ENCODE data around the gene CADM1.

Gene CADM1

DNA sequence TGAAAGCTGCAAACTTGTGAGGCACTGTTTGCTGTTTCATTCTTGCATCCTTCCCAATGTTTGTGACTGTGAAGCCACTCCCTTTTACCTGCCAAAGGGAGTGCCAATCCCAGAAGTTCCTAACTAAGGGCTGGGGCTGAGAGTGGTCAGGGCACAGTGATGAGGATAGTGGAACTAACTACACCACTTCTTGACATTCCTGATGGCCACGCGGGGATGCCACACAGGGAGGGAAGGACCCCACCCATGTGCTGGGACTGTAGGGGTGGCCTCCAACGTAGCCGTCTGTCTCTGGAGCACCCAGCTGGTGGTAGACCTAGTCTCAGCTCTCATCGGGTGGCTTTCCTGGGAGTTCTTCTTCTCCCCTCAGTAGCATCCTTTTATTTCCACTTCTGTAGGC, 335.5 kb downstream of the CADM1 start:
- no peak for DNase-seq

DNA sequence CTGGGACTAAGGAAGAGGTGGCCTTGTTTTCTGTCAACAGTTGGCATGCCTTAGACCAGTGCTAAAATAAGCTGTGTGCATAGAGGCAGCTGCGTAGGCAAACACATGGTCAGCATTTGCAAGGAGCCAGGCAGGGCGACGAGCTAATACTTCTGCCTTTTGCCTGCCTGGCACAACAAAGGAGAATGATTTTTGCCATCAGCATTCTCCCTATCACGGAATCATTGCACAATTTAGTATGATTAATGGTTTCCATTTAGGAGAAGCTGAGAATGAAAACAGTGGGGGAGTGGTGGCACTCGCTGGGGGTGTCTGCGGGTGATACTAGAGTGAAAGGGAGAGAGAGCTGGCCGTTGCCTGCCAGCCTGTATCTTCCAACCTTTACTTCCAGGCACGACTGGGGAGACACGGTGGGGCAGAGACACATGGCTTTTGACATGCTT, 336.0 kb downstream of the CADM1 start:
- DNase-seq: no peak

DNA sequence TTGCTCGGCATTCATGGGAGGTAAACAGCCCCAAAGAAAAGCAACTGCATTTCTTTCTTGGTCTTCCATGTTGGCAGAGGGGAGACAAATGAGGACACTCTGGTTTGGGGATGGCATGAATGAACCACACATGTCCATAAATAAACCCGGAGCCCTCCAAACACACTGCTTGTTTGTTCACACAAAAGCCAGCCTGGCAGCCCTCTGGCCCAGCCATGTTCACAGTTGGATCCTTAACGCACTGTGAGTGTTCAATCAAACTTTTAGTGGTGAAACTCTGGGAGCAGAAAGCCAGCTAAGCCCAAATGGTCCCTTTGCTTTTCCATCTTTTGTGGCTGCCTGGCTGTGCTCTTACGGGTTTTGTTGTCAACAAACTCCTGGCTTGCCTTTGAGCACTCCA, 336.8 kb downstream of the CADM1 start:
- DNase-seq: no peak

DNA sequence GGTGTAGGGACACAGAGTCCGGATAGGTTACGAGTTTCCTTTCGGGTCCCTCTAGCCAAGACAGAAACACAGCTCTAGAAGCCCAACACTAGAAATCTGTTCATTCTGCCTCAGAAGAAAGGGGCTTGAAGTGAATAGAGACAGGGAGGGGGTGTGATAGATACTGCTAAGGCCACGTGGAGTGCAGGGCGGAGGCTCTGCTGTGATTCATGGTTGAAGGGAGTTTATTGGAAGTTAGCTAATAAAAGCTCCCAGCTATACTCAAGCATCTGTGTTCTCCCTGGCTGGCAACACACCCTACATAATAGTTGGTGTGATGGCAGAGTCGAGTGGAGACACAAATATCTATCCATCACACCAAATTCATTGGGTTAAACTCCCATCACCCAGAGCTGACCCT, 337.4 kb downstream of the CADM1 start:
- DNase-seq: no peak

DNA sequence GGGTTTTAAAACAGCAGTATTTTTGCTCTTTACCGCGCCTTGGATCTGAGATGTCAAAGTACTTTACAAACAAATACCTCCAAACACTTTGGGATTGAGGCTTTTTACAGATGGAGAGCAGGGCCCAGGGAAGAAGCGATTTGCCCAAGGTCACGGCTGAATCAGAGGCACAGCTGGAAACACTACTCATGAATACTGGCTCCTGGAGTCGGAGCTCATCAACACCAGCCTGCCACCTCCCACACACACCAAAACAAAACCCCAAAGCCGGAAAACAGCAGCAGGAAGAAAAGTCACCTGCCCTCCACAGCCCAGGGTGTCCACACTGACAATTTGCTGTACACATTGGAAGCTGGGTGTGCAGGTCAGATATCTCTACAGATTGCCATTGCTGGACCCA, 339.4 kb downstream of the CADM1 start:
- DNase-seq: no peak

DNA sequence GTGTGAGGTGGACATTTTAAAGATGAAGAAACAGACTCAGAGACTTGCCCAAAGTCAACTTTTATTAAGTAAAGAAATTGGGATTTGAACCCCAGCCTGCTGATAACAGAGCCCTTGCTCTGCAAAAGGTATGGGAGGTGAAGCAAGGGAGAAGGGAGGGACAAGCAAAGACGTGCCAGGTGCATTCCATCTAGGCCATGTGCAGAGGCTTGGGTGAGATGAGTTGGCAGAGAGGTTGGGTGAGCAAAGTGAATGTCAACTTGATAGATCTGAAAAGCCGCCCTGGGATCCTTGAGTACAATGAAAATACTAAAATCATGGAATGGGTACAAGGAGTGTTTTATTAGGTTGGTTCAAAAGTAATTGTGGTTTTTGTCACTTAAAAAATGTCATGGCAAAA, 341.3 kb downstream of the CADM1 start:
- no peak for DNase-seq

DNA sequence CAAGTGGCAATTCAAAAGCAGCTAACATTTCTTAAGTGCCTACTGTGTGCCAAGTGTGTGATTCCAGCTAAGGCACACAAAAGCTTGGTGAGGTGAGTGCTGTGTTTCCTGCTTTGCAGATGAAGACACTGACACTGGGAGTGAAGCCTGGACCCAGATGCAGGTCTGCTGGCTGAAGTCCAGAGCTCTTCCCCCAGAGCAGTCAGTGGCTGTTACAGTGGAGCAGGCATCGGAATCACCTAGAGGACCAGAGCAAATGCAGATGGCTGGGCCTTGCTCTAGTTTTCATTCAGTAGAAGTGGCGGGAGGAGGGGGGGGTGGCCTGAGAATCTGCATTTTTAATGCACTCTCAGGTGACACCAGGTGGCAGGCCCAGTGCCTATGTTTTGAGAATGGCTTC, 342.3 kb downstream of the CADM1 start:
- DNase-seq: no peak

DNA sequence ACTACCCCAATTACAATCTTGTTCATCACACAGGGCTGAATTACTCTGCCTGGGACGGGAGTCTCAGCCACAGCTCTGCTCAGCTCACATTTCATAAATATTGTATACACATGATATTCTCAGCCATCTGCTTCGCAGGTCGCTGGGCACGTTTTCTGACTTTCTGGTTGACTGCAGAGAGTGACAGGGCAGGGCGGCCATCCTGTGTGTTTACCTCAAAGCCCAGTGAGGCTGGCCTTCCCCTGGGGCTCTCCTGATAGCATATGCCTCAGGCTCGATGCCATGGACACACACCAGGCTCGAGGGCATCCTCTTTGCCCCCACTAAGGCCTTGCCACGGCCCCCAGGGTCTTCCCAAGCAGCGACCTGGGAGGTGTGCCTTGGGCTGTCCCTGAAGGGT, 345.0 kb downstream of the CADM1 start:
- DNase-seq: peak; percentile 44

DNA sequence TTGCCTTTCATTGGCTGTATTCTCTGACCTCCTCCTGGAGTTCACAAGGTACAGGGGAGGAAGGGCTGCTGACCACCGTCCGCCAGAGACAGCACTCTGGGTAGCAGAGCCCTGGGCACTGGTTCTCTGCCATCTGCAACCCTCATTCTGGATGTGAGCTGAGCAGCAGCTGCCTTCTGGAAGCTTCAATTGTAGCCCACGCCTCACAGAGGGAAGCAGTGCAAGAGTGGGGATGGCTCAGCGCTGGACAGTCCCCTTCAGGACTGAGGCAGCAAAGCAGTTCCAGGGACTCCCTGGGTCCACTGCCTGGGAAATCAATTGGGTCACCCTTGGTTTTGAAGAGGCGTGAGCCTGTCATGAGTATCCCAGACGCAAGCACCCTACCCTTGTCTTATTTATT, 346.2 kb downstream of the CADM1 start:
- no peak for DNase-seq

DNA sequence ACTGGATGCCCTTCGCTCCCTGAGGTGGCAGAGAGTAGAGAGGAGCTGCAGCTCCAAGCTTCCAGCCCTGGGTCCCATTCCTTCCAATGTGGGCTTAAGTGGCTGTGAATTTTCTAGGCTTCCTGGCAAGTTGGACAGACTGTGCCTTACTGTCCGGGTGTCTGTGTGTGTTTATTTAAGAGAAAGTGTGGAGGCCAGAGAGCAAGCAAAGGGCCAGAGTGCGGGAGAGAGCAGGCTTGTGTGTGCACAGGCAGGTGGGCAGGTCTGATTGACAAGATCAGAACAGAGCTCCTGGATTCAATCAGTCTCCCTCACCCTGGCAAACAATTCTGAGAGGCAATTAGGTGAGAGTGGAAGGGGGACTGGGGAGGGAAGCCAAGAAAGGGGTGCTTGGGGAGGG, 347.0 kb downstream of the CADM1 start:
- no peak for DNase-seq

DNA sequence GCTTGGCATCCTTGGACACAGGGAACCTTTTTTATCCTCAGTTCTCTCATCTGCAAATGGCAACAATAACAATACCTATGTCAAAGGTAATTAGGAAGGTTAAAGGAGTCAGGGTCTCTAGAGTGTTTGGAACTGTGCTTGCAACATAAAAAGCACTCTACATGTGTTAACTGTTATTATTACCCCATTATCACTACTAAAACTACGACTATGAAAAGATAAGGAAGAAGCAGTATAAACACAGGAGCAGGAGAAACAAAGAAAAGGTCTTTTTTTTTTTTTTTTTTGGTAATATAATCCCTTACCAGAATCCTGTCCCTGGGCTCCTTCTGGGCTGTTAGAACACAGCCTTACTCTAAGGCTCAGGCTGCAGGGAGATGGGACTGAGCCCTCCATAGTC, 348.2 kb downstream of the CADM1 start:
- DNase-seq: no peak

DNA sequence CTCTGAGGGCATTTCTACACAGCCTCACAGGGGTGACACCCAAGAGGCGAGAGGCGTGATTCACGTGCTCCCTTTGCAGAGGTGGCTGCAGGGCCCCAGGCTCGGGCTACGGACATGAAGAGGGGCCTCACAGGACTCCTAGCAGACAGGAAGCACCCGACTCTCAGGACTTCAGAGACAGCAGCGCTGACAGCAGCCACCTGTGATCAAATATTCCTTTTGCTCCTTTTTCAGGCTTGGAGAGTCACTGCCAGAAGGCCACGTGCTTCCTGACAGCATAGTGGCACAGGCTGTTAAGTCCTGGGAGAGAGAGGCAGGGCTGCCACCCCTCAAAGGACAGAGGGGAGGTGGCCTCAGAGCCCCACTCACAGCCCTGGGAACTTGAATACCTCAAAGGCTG, 348.9 kb downstream of the CADM1 start:
- no peak for DNase-seq

DNA sequence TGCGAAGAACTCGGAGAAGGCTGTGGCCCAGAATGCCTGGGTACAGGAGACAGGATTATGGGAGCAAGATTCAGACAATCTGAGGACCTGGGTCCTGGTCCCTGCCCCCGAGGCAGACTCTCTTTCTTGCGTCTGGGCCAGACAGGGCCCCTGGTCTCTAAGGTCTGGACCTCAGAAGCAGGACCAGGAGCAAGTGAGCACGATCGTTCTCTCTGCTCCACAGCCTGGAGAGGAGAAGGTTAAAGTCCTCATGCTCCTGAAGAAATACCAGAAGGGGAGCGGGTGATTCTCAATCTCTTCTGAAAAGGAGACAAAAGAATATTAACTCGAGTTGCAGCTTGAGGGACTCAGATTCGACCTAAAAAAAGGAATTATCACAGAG, 349.9 kb downstream of the CADM1 start:
- no peak for DNase-seq

DNA sequence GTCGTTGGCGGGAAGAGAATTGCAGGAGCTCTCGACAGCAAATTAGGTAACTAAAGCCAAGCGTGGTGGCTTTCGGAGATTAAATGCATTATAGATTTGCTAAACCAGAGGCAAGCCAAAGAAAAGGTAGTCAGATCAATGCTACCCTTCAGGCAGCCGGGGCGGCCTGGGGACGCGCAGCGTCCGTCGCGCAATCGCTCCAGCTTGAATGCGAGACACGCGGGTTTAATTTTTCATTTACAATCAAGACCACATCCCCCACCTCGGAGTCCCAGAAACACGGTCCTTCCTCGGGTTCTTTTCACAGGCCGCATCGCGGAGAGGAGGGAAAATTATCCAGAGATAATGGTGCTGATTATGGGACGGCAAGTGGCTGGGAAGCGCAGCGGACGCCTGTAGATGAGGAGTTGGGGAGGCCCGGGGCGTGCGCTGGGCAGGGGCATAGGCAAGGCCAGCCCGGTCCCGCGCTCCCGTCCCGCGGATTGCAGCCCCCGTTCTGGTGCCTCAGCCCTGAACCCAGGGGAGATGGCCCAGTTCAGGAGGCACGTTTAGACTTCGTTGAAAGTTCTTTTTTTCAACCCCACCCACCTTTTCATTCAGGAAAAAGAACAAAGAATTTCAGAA, 350.4 kb downstream of the CADM1 start:
- no peak for DNase-seq

DNA sequence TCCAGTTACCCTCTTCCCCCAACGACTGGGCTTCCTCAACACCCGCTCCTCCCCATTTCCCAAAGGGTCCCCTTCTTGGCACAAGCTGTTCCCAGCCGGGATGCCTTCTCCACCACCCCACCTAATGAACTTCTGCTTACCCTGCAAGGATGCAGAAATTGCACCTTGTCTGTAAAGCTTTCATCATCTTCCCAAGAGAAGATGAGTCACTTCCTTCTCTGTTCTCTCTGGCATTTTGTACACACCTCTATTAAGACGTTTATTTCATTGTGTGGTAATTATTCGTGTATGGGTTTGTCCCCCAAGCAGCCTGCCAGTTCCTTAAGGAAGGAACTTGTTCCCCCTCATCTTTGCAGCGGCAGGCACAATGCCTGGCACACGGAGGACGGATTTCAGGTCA, 351.1 kb downstream of the CADM1 start:
- no peak for DNase-seq

DNA sequence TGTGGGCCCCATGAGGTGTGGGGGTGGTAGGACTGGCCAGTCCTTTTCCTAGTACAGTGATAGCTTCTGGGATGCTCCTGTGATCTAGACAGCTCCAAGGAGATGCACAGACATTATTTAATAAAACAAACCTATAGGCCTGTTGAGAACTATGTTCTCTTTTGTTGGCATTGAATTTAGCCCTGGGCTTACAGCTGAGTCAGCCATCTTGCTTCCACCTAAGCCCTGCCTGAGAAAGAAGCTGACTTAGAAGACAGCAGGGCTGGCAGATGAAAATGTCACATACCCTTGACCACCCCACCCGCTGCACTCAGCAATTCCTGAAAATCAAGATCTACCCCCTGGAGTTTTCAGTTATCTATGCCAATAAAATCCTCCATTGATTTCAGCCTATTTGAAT, 353.2 kb downstream of the CADM1 start:
- DNase-seq: no peak

DNA sequence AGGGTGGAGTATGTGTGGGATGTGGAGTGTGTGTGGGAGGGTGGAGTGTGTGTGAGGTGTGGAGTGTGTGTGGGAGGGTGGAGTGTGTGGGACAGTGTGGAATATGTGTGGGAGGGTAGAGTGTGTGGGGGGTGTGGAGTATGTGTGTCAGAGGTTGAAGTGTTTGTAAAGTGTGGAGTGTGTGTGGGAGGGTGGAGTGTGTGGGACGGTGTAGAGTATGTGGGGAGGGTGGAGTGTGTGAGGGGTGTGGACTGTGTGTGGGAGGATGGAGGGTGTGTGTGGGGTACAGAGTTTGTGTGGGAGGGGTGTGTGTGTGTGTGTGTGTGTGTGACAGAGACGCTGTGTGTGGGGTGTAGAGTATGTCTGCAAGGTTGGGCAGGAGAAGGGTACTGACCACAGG, 355.5 kb downstream of the CADM1 start:
- DNase-seq: no peak

DNA sequence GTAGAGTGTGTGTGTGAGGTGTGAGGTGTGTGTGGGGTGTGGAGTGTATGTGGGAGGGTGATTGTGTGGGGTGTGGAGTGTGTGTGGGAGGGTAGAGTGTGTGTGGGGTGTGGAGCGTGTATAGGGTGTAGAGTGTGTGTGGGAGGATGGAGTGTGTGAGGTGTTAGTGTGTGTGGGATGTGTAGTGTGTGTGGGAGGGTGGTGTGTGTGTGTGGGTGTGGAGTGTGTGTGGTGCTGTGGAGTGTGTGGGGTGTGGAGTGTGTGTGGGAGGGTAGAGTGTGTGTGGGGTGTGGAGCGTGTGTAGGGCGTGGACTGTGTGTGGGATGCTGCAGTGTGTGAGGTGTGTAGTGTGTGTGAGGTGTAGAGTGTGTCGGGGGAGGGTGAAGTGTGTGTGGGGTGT, 356.1 kb downstream of the CADM1 start:
- no peak for DNase-seq

DNA sequence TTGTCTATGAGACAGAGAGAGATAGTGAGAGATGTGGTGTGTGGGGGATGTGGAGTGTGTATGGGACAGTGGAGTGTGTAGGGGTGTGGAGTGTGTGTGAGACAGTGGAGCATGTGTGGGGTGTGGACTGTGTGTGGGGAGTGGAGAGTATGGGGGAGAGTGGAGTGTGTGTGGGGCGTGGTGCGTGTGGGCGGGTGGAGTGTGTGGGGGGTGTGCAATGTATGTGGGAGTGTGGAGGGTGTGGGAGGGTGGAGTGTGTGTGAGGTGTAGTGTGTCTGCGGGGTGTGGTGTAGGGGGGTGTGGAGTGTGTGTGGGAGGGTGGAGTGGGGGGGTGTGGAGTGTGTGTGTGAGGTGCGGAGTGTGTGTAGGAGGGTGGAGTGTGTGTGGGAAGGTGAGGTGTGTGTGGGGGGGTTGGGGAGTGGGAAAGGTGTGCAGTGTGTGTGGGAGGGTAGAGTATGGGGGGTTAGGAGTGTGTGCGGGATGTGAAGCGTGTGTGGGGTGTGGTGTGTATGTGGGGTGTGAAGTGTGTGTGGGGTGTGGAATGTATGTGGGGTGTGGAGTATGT, 356.9 kb downstream of the CADM1 start:
- DNase-seq: no peak

DNA sequence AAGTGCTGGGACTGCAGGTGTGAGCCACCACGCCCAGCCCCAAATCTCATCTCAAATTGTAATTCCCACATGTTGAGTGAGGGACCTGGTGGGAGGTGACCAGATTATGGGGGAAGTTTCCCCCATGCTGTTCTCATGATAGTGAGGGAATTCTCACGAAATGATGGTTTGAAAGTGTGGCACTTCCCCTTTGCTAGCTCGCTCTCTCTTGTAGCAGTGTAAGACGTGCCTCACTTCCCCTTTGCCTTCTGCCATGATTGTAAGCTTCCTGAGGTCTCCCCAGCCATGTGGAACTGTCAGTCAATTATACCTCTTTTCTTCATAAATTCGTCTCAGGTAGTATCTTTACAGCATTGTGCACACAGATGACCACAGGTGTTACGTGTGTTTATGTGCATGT, 357.8 kb downstream of the CADM1 start:
- DNase-seq: no peak

DNA sequence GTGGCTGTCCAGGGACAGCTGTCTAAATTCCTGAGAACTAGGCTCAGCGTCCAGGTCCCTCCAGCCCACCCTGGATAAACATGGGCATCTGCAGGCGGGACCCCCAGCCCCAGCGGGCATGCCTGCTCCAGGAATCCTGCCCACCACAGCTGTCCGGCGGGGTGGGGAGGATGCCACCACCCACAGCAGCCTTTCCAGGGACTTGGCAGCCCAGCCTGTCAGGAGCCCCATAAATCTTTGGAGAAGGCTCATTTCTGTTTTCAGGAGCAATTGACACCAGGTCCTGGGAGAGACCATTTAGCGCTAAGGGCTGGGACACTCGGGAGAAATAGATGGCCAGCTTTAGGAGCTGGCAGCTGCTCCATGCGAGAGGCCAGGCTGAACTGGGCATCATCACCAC, 358.9 kb downstream of the CADM1 start:
- no peak for DNase-seq

DNA sequence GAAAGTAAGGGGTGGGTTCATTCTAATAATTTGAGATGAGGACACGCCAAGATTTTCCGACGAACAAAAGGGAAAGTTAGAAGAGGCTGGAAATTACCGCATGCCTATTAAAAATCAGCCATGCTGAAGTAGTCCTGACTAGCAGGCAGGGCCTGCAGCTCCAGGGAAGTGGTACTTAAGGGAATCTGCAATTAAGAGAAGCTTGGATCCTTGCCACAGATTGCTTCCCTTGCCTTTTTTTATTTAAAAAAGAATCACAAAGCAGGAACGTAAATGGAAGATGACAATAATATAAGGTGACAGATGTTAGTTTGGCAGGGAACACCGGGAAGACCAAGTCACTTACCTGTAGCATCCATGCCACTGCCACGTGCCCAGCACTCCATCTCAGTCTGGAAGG, 359.3 kb downstream of the CADM1 start:
- DNase-seq: no peak

DNA sequence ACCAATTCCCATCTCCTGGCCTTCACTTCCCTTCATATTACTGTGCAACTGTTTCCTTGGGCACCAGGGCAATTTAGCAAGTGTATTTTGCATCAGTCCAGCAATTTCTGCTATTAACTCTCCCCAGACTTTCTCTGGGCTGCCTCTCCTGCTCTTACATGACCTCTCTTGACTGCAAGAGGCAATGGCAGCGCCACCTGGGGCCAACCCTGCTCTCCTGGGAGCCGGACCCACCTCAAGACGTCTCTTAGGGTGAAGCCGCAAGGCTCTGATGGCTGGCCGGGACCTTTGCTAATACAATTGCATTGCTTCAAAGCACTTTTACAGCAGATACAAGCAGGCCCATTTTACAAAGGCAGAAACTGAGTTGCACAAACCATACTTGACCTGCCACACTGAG, 360.2 kb downstream of the CADM1 start:
- DNase-seq: no peak

DNA sequence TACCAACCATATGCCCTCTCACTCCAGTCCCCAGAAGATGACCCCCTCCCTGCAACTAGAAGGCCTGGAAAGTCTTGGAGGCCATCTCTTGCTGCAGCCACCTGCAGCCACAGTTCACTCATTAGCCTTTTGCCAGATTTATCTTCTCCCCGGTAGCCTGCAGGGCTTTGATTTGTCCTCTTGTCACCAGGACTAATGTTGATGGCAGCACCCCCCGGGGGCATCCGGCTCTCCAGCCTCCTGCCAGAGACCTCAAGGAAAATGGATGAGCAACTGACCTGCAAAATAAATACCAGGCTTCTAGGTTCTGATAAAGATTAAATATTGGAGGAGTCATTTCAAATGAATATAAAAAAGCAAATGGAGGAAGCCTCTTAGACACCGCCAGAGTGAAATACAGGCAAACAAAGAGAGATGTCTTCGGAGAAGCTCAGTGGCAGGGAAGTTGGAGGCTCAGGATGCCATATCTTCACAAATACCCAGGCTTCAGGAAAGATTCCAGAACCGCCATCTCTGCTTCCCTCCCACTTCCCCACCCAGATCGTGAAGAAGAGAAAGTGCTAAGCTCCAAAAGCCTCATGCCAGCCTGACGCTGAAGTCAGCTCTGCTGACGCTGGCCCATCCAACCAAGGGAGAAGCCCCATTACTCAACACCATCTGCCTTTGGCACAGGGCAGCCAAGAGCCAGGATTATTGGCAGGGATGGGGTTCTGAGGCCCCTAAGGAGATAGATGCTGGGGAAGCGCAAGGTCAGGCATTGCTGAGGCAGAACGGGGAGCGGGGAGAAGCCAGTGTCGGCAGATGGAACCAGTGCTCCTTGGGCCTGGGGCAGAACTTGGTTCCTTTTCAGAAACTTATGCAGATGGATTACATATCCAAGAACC, 362.7 kb downstream of the CADM1 start:
- DNase-seq: no peak

DNA sequence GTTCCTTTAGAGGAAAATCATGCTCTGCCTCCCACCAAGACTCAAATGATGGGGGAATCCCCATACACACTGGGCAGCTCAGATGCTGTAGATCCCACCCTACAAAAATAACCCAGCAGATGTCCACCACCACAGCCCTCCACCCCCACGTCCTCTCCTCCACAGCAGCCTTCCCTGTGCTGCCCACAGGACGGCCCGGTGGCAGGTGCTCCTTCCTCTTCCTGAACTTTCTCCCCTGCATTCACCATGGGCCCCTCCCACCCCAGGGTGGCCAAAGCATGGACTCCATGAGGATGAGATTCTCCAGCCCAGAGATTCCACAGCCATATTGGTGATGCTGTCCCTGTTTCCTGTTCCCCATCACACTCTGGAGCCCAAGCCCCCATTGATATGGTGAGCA, 368.3 kb downstream of the CADM1 start:
- DNase-seq: no peak

All from NCI-H1436 (cell line).